ENCODE measurements around the gene APPBP2. TPM values are rescaled to one million over a fixed set of nuclear protein-coding genes. Genes with fewer than 3 reads are reported as not detected.

APPBP2 gene
- total and polyA plus RNA-seq, 2 donors from 2014 or later = 10.9 to 44.4 TPM

GRCh38 chr17:60534613-60535157, 8.6 kb upstream of the APPBP2 start:
- peak in 1 of 5 donors; percentile 52 for DNase-seq
- H3K4me3 ChIP-seq (ENCODE audit: low read length in 3 of 3) = no peak overlapping the region
- intact Hi-C loops (cut with DNase I) = no loop called here
- H3K27me3 ChIP-seq (ENCODE audit: control insufficient read depth, insufficient read depth, low read length) = no peaks in the 10 kb centered on the region
- FAIRE-seq = no peak
- H3K9me3 ChIP-seq (ENCODE audit: control insufficient read depth in 2 of 3, insufficient read depth in 1 of 3, low read length in 3 of 3) = no peaks in the 10 kb centered on the region
- H3K9ac ChIP-seq (ENCODE audit: low read length in 3 of 3) = no peak overlapping the region
- H3K36me3 ChIP-seq (ENCODE audit: control insufficient read depth in 2 of 3, insufficient read depth in 3 of 3, low read length in 3 of 3) = no peaks in the 10 kb centered on the region
- TF ChIP-seq, protein P1, sequence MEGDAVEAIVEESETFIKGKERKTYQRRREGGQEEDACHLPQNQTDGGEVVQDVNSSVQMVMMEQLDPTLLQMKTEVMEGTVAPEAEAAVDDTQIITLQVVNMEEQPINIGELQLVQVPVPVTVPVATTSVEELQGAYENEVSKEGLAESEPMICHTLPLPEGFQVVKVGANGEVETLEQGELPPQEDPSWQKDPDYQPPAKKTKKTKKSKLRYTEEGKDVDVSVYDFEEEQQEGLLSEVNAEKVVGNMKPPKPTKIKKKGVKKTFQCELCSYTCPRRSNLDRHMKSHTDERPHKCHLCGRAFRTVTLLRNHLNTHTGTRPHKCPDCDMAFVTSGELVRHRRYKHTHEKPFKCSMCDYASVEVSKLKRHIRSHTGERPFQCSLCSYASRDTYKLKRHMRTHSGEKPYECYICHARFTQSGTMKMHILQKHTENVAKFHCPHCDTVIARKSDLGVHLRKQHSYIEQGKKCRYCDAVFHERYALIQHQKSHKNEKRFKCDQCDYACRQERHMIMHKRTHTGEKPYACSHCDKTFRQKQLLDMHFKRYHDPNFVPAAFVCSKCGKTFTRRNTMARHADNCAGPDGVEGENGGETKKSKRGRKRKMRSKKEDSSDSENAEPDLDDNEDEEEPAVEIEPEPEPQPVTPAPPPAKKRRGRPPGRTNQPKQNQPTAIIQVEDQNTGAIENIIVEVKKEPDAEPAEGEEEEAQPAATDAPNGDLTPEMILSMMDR (IDR thresholded peaks at IDR 0.05; ENCODE audit: borderline replicate concordance, extremely low read depth, insufficient read depth) = no peak
- H3K27ac ChIP-seq (ENCODE audit: low read depth in 2 of 2, low read length in 2 of 2) = peak overlapping the region in 1 of 2 donors; percentile 33
- no peaks in the 10 kb centered on the region for H3K4me1 ChIP-seq (ENCODE audit: control insufficient read depth in 2 of 3, insufficient read depth in 2 of 3, low read depth in 1 of 3, low read length in 3 of 3)

DNA sequence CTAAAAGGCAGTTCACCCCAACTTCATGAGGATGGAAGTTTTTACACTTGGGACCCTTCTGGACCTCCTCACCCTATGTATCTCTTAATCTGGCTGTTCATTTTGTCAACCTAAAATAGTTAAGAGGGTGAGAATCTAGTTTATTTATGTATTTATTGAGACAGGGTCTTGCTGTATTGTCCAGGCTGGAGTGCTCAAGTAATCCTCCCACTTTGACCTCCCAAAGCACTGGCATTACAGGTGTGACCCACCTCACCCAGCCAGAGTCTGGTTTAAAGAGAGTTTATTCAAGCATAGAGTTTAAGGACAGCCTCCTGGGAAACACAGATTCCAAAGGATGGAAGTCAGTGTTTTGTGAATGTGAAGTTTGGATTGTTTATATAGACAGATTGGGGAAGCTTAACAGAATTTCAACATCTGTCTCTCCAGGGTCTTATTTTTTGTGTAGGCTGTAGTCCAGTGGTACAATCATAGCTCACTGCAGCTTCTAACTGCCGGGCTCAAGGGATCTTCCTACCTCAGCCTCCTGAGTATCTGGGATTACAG, 8.0 kb upstream of the APPBP2 start:
- FAIRE-seq (no peak), DNase-seq (peak in 1 of 5 donors; percentile 5)
- Histone ChIP-seq H3K9me3 (ENCODE audit: control insufficient read depth in 2 of 3, insufficient read depth in 1 of 3, low read length in 3 of 3) (no peaks in the 10 kb centered on the region), H3K27me3 (ENCODE audit: control insufficient read depth, insufficient read depth, low read length) (no peaks in the 10 kb centered on the region), H3K4me1 (ENCODE audit: control insufficient read depth in 2 of 3, insufficient read depth in 2 of 3, low read depth in 1 of 3, low read length in 3 of 3) (no peaks in the 10 kb centered on the region), H3K9ac (ENCODE audit: low read length in 3 of 3) (no peak overlapping the region), H3K4me3 (ENCODE audit: low read length in 3 of 3) (no peak overlapping the region), H3K36me3 (ENCODE audit: control insufficient read depth in 2 of 3, insufficient read depth in 3 of 3, low read length in 3 of 3) (no peaks in the 10 kb centered on the region), H3K27ac (ENCODE audit: low read depth in 2 of 2, low read length in 2 of 2) (peak overlapping the region in 1 of 2 donors; percentile 33)
- TF ChIP-seq, protein P1 (IDR thresholded peaks at IDR 0.05; ENCODE audit: borderline replicate concordance, extremely low read depth, insufficient read depth) = no peak
- intact Hi-C loops (cut with DNase I) = no loop called here

GRCh38 chr17:60529806-60530205, 3.8 kb upstream of the APPBP2 start:
- no peaks in the 10 kb centered on the region for H3K9me3 ChIP-seq (ENCODE audit: control insufficient read depth in 2 of 3, insufficient read depth in 1 of 3, low read length in 3 of 3)
- intact Hi-C loops (cut with DNase I) = no loop called here
- no peak overlapping the region for H3K27ac ChIP-seq (ENCODE audit: low read depth in 2 of 2, low read length in 2 of 2)
- no peak overlapping the region for H3K4me3 ChIP-seq (ENCODE audit: low read length in 3 of 3)
- H3K9ac ChIP-seq (ENCODE audit: low read length in 3 of 3) = no peak overlapping the region
- no peaks in the 10 kb centered on the region for H3K27me3 ChIP-seq (ENCODE audit: control insufficient read depth, insufficient read depth, low read length)
- TF ChIP-seq, protein P1 (IDR thresholded peaks at IDR 0.05; ENCODE audit: borderline replicate concordance, extremely low read depth, insufficient read depth) = no peak
- peaks cover 0 to 3% (median 0%) of the 10 kb centered on the region in 3 donors for H3K4me1 ChIP-seq (ENCODE audit: control insufficient read depth in 2 of 3, insufficient read depth in 2 of 3, low read depth in 1 of 3, low read length in 3 of 3)
- no peaks in the 10 kb centered on the region for H3K36me3 ChIP-seq (ENCODE audit: control insufficient read depth in 2 of 3, insufficient read depth in 3 of 3, low read length in 3 of 3)
- DNase-seq (no peak), FAIRE-seq (no peak)
